BLaER1 (cell line): ENCODE measurements around the gene GRM8.
A peak's percentile ranks its signal among the peaks of the same experiment; 100 is the strongest.

Source experiments
- H3K27ac ChIP-seq: shearing (Covaris generic); formaldehyde crosslinking; 2 replicates; pipeline ENCODE4 v1.8.1; 2022
- H3K27me3 ChIP-seq: shearing (Covaris generic); formaldehyde crosslinking; 2 replicates; pipeline ENCODE4 v1.8.1; 2022
- H3K36me3 ChIP-seq: shearing (Covaris generic); formaldehyde crosslinking; 2 replicates; pipeline ENCODE4 v1.8.1; 2022
- H3K4me1 ChIP-seq: shearing (Covaris generic); formaldehyde crosslinking; 2 replicates; pipeline ENCODE4 v1.8.1; 2022
- H3K4me2 ChIP-seq: shearing (Covaris generic); formaldehyde crosslinking; 2 replicates; pipeline ENCODE4 v1.8.1; 2022
- H3K4me3 ChIP-seq: shearing (Covaris generic); formaldehyde crosslinking; 2 replicates; pipeline ENCODE4 v1.8.1; 2022
- H3K9ac ChIP-seq: shearing (Covaris generic); formaldehyde crosslinking; 2 replicates; pipeline ENCODE4 v1.8.1; 2022
- H3K9me3 ChIP-seq: shearing (Covaris generic); formaldehyde crosslinking; 2 replicates; pipeline ENCODE4 v1.8.1; 2022
- H4K20me1 ChIP-seq: shearing (Covaris generic); formaldehyde crosslinking; 2 replicates; pipeline ENCODE4 v1.8.1; 2022
- Cebpa-rat ChIP-seq: shearing (Covaris generic); IDR thresholded peaks from 2 replicates; pipeline ENCODE4 v1.8.1; 2022

GRM8 gene

DNA sequence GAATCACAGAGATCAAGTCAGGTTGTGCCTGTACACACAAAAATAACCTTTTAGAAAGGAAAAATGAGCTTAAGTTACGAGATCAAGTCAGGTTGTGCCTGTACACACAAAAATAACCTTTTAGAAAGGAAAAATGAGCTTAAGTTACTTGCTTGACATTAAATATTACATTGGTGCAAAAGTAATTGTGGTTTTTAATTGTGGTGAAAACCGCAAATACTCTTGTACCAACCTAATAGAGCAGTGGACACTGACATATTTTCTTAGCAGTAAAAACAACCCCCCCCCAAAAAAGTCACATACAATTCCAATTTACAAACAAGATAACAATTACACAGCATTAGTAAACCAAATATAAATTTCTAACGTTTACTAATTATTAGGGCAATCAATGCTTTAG lies 595.6 kb downstream of the GRM8 start:
- Histone ChIP-seq H3K9ac (no peak overlapping the region), H3K4me2 (no peak overlapping the region), H3K27me3 (no peaks in the 10 kb centered on the region), H3K4me3 (no peak overlapping the region), H3K4me1 (no peaks in the 10 kb centered on the region; the same call in 1 of the 2 replicates), H3K9me3 (no peaks in the 10 kb centered on the region), H4K20me1 (no peaks in the 10 kb centered on the region), H3K27ac (no peak overlapping the region), H3K36me3 (no peaks in the 10 kb centered on the region)
- no peak for TF ChIP-seq Cebpa-rat

DNA sequence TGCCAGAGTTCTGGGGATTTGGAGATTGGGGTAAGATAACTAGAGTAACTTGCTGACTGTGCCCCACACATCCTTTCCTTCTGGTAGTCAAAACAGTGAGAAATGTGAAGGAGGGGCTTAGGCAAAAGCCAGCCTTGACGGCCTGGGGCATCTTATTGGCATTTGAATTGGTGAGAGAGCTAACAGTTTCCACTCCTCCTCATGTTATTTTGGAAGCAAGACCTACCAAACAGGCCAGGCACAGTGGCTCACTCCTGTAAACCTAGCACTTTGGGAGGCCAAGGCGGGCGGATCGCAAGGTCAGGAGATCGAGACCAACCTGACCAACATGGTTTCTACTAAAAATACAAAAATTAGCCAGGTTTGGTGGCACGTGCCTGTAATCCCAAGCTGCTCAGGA lies 596.6 kb downstream of the GRM8 start:
- Histone ChIP-seq H3K36me3 (no peaks in the 10 kb centered on the region), H3K4me3 (no peak overlapping the region), H3K27me3 (no peaks in the 10 kb centered on the region), H3K27ac (no peak overlapping the region), H3K9ac (no peak overlapping the region), H3K4me2 (no peak overlapping the region), H3K4me1 (no peaks in the 10 kb centered on the region; the same call in 1 of the 2 replicates), H3K9me3 (no peaks in the 10 kb centered on the region), H4K20me1 (no peaks in the 10 kb centered on the region)
- TF ChIP-seq Cebpa-rat, result no peak

DNA sequence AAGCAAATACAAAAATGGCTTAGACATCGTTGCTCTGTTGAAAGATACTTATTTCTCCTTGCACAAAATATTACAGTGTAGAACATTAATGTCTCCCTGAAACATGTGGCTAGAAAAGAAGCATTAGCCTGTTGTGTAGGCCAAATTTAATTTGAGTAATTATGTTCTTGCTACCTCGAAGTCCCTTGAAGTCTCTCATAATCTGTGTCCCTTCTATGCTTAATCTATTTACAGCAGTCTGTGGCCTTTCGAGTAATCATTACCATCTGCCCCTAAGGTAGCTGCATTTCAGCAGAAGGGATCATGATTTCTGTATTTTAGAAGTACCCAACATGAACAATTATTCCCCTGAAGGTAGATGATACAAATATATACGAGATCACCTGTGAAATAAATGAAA lies 615.2 kb downstream of the GRM8 start:
- Histone ChIP-seq H3K9ac (no peak overlapping the region), H3K27ac (no peak overlapping the region), H3K27me3 (no peaks in the 10 kb centered on the region), H3K9me3 (no peaks in the 10 kb centered on the region), H3K4me3 (no peak overlapping the region), H3K4me2 (no peak overlapping the region), H3K36me3 (no peaks in the 10 kb centered on the region), H4K20me1 (no peaks in the 10 kb centered on the region), H3K4me1 (peaks cover 8% of the 10 kb centered on the region)
- TF ChIP-seq Cebpa-rat, result no peak

DNA sequence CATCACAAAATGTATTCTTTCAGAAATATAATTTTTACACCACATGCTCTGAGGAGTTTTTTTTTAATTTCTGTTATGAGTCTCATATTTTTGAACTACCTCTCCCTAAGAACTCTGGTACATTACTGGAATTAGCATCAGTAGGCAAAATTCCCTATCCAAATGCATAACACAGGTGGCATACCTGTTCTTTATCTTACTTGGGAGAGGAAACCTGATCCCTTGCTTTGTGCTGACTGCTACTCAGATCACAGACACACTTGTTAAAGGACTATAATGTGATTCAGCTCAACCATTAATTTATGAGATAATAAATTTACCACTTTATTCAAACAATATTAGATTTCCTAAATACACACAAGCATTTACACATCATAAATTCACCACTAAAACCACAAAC lies 617.2 kb downstream of the GRM8 start:
- H3K4me3 ChIP-seq, result no peak overlapping the region
- H4K20me1 ChIP-seq, result no peaks in the 10 kb centered on the region
- H3K27ac ChIP-seq, result no peak overlapping the region
- no peak overlapping the region for H3K9ac ChIP-seq
- H3K27me3 ChIP-seq, result no peaks in the 10 kb centered on the region
- TF ChIP-seq Cebpa-rat, result no peak
- H3K4me2 ChIP-seq, result no peak overlapping the region
- no peaks in the 10 kb centered on the region for H3K9me3 ChIP-seq
- peaks cover 8% of the 10 kb centered on the region for H3K4me1 ChIP-seq
- no peaks in the 10 kb centered on the region for H3K36me3 ChIP-seq

DNA sequence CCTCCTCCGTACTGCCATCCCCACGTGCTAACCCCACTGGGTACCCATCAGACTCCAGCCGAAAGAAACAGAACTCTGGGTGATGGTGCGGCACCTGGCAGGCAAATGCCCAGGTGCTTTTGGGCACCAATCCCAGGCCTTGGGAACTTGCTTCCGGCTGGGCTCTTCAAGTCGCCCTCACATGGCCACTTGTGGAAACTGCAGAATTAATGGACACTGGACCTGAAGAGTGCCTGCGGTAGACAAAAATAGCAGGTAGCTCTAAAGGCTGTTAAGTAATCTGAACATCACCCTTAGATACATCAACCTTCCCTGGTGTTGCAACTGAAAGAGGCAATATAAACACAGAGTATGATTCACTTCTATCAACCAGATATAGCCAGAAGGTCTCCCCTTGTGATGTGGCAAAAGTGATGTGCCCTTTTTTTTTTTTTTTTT lies 644.4 kb downstream of the GRM8 start:
- H3K27ac ChIP-seq, result no peak overlapping the region
- no peaks in the 10 kb centered on the region for H3K36me3 ChIP-seq
- H3K4me1 ChIP-seq, result no peaks in the 10 kb centered on the region
- no peaks in the 10 kb centered on the region for H4K20me1 ChIP-seq
- H3K4me2 ChIP-seq, result no peak overlapping the region
- no peaks in the 10 kb centered on the region for H3K9me3 ChIP-seq
- no peak overlapping the region for H3K4me3 ChIP-seq
- H3K27me3 ChIP-seq, result no peaks in the 10 kb centered on the region
- TF ChIP-seq Cebpa-rat, result no peak
- no peak overlapping the region for H3K9ac ChIP-seq

DNA sequence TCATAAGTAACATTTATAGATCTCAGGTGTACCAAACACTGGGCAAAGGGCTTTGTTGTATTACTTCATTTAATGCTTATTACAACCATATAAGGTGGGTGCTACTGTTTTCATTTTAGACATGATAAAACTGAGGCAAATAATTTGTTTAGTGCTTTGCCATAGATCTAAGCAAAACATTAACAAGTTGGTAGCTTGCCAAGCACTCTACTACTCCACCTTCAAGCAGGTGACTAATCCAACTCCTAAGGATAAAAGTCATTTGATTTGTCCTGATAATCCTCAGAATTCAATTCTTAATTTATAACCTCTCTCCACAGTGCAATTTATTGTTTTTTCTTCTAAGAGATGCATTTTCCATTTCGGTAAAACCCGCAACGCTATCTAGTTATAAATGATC lies 646.4 kb downstream of the GRM8 start:
- Histone ChIP-seq H3K4me2 (no peak overlapping the region), H3K4me1 (no peaks in the 10 kb centered on the region), H3K27ac (no peak overlapping the region), H4K20me1 (no peaks in the 10 kb centered on the region), H3K4me3 (no peak overlapping the region), H3K27me3 (no peaks in the 10 kb centered on the region), H3K9ac (no peak overlapping the region), H3K36me3 (no peaks in the 10 kb centered on the region), H3K9me3 (no peaks in the 10 kb centered on the region)
- TF ChIP-seq Cebpa-rat, result no peak

DNA sequence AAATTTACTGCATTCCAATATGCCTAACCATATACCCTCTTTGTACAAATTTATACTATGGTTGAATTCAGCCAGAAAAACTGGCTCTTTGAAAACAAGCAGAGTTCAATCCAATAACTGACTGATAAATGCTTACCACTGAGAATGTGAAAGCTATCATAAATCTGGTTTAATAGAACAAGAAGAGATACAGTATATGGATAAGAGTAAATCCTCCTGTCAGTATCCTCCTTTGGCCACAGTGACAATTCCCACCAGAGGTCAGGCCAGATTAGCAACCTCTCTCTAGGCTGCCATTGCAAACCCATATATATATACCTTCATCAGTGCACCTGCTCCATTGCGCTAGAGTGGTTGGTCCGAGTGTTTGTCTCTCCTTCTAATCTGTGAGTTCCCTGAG lies 647.2 kb downstream of the GRM8 start:
- Histone ChIP-seq H3K27ac (no peak overlapping the region), H4K20me1 (no peaks in the 10 kb centered on the region), H3K4me1 (no peaks in the 10 kb centered on the region), H3K9ac (no peak overlapping the region), H3K4me2 (no peak overlapping the region), H3K36me3 (no peaks in the 10 kb centered on the region), H3K4me3 (no peak overlapping the region), H3K27me3 (no peaks in the 10 kb centered on the region), H3K9me3 (no peaks in the 10 kb centered on the region)
- TF ChIP-seq Cebpa-rat, result no peak

DNA sequence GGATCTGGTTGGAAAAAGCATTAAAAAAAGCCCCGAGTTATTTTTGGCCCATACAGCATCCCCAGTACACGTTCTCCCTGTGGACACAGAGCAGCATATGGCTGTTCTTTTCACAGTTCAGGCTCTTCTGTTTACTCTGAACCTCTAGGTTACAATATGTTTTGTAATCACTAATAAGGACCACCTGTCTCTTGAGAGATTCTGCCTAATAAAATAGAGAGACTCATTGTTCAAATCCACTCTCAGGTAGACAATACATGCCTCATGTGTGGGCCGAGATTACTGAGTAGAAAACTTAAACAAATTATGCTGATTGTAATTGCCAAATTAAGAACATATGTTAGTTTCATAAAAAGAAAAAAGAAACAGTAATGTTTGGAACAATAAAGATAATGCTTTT lies 647.7 kb downstream of the GRM8 start:
- H3K36me3 ChIP-seq, result no peaks in the 10 kb centered on the region

DNA sequence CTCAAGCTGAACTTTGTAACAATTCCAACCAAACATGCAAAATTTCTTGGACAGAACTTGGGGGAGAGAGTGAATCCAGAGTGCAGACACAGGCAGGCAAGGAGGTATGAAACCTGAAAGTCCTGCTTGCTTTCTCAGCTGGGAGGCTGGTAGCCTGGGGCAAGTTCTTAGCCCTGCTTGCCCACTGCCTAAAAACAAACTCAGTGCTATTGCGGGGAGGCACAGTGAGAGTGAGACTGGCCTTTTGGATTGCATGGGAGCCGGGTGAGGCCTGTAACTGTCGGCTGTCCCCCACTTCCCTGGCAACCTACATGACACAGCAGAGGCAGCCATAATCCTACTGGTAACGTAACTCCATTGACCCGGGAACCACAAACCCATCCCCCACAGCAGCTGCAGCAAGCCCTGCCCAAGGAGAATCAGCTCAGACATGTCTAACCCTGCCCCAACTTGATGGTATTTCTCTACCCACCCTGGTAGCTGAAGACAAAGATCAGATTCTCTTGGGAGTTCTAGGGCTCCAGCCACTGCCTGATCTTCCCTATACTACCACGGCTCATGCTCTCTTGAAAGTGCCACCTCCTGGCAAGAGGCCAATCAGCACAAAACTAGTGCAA lies 663.6 kb downstream of the GRM8 start:
- no peaks in the 10 kb centered on the region for H3K27me3 ChIP-seq
- peaks cover 9% of the 10 kb centered on the region; the same call in 1 of the 2 replicates for H3K9me3 ChIP-seq
- peak overlapping the region; percentile 40 for H3K4me2 ChIP-seq
- no peaks in the 10 kb centered on the region for H4K20me1 ChIP-seq
- no peak overlapping the region for H3K9ac ChIP-seq
- no peak overlapping the region for H3K4me3 ChIP-seq
- H3K36me3 ChIP-seq, result no peaks in the 10 kb centered on the region
- H3K4me1 ChIP-seq, result peaks cover 13% of the 10 kb centered on the region
- TF ChIP-seq Cebpa-rat, result no peak
- H3K27ac ChIP-seq, result peak overlapping the region; percentile 3; the same call in 1 of the 2 replicates

More for the DNA sequence above, 647.7 kb downstream of the GRM8 start:
- no peaks in the 10 kb centered on the region for H4K20me1 ChIP-seq
- no peaks in the 10 kb centered on the region for H3K4me1 ChIP-seq
- H3K27ac ChIP-seq, result no peak overlapping the region
- H3K9ac ChIP-seq, result no peak overlapping the region
- no peak overlapping the region for H3K4me3 ChIP-seq
- no peaks in the 10 kb centered on the region for H3K27me3 ChIP-seq
- TF ChIP-seq Cebpa-rat, result no peak
- no peak overlapping the region for H3K4me2 ChIP-seq
- H3K9me3 ChIP-seq, result no peaks in the 10 kb centered on the region

DNA sequence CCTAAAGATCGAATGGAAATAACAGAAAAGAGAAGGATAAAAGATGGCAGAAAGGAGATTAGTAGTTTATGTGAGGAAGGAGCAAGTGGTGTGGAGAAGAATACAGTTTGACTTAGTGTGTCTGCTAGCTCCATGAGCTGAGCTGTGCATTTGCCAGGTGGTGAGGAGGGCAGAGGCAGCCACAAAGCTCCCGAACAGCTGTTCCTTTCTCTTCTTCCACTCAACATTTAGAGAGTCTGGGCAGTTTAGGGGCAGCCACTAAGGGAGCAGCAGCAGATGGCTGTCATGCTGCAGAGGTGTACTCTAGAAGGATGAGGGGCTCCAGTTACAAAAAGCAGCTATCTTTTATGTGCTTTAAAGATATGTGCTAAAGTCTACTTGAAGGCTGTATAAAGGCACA lies 674.4 kb downstream of the GRM8 start:
- no peak overlapping the region for H3K27ac ChIP-seq
- no peaks in the 10 kb centered on the region for H4K20me1 ChIP-seq
- no peak overlapping the region for H3K4me3 ChIP-seq
- no peak for TF ChIP-seq Cebpa-rat
- H3K9me3 ChIP-seq, result no peaks in the 10 kb centered on the region
- no peaks in the 10 kb centered on the region for H3K4me1 ChIP-seq
- no peak overlapping the region for H3K4me2 ChIP-seq
- no peaks in the 10 kb centered on the region for H3K36me3 ChIP-seq
- H3K27me3 ChIP-seq, result no peaks in the 10 kb centered on the region
- no peak overlapping the region for H3K9ac ChIP-seq
